GM12891 (cell line): ENCODE measurements around the gene GABRR3.

Experiments
- DNase-seq: peaks from one replicate; pipeline ENCODE4 v3.0.0; 2011; ENCODE audit warnings: low spot score; ENCODE audit not compliant: insufficient read length
- FAIRE-seq: peaks from 2 replicates; lab custom pipeline; 2011; peaks lifted over from hg19 to GRCh38; lab: Jason Lieb, UNC
- PAX5 ChIP-seq: IDR thresholded peaks from 2 replicates; pipeline ENCODE4 v1.6.1; 2011; ENCODE audit warnings: low read length, moderate library complexity, mild to moderate bottlenecking; ENCODE audit not compliant: insufficient read depth, severe bottlenecking
- POLR2A ChIP-seq: IDR thresholded peaks from 2 replicates; pipeline ENCODE4 v1.6.1; 2011; ENCODE audit warnings: low read depth, low read length, control low read depth
- POLR2AphosphoS5 ChIP-seq: IDR thresholded peaks from 2 replicates; pipeline ENCODE4 v1.6.1; 2011; ENCODE audit warnings: low read depth, low read length, control low read depth
- POU2F2 ChIP-seq: IDR thresholded peaks from 2 replicates; pipeline ENCODE4 v1.6.1; 2011; ENCODE audit warnings: low read depth, mild to moderate bottlenecking, control low read depth, low read length, moderate library complexity
- SPI1 ChIP-seq: IDR thresholded peaks from 2 replicates; pipeline ENCODE4 v1.6.1; 2011; ENCODE audit warnings: low read depth, low read length, control low read depth
- TAF1 ChIP-seq: IDR thresholded peaks from 2 replicates; pipeline ENCODE4 v1.6.1; 2011; ENCODE audit warnings: low read depth, low read length, control low read depth

GABRR3 gene

GRCh38 chr3:97974996-97975395 is 60.1 kb downstream of the GABRR3 start:
- peak; percentile 13 for FAIRE-seq
- DNase-seq, result no peak
- no peak for TF ChIP-seq POU2F2
- no peak for TF ChIP-seq SPI1
- TF ChIP-seq POLR2AphosphoS5, result no peak
- no peak for TF ChIP-seq POLR2A
- TF ChIP-seq TAF1, result no peak
- no peak for TF ChIP-seq PAX5

- TF ChIP-seq PAX5 (no peak), POU2F2 (no peak), TAF1 (no peak), SPI1 (no peak), POLR2A (no peak), POLR2AphosphoS5 (no peak)
- FAIRE-seq, result peak; percentile 67
- no peak for DNase-seq
Observed at GRCh38 chr3:97972976-97973375, 62.1 kb downstream of the GABRR3 start.

- FAIRE-seq (peak; percentile 94), DNase-seq (peak; percentile 74)
- TF ChIP-seq SPI1 (no peak), POLR2AphosphoS5 (peak; percentile 42; the same call in 1 of the 2 replicates), PAX5 (no peak), POLR2A (peak; percentile 40), TAF1 (peak; percentile 53), POU2F2 (peak; percentile 14; the same call in 1 of the 2 replicates)
Observed at GRCh38 chr3:97971679-97972567, 63.2 kb downstream of the GABRR3 start, which contains the start of gene RIOX2. Gene RIOX2, minus strand, starts transcription at chr3:97972431. Its CDS starts 4,838 bp downstream, at chr3:97967593.

GRCh38 chr3:97970956-97971620 is 64.0 kb downstream of the GABRR3 start:
- DNase-seq (no peak), FAIRE-seq (peak; percentile 65)
- TF ChIP-seq POLR2A, result no peak
- no peak for TF ChIP-seq TAF1
- TF ChIP-seq SPI1, result no peak
- no peak for TF ChIP-seq POLR2AphosphoS5
- no peak for TF ChIP-seq PAX5
- no peak for TF ChIP-seq POU2F2

GRCh38 chr3:97970156-97970555 is 65.0 kb downstream of the GABRR3 start:
- no peak for DNase-seq

GRCh38 chr3:97969541-97969940 is 65.6 kb downstream of the GABRR3 start:
- FAIRE-seq (no peak), DNase-seq (no peak)
- TF ChIP-seq SPI1 (no peak), POU2F2 (no peak), PAX5 (no peak), TAF1 (no peak), POLR2AphosphoS5 (no peak), POLR2A (no peak)

More at GRCh38 chr3:97970156-97970555, 65.0 kb downstream of the GABRR3 start:
- TF ChIP-seq SPI1, result no peak
- TF ChIP-seq TAF1, result no peak
- TF ChIP-seq POU2F2, result no peak
- TF ChIP-seq POLR2AphosphoS5, result no peak
- TF ChIP-seq PAX5, result no peak
- TF ChIP-seq POLR2A, result no peak
- no peak for FAIRE-seq

- no peak for DNase-seq
- FAIRE-seq, result no peak
- no peak for TF ChIP-seq SPI1
- TF ChIP-seq PAX5, result no peak
- TF ChIP-seq POLR2AphosphoS5, result no peak
Observed at GRCh38 chr3:97968376-97968775, 66.7 kb downstream of the GABRR3 start.

GRCh38 chr3:97967966-97968365 is 67.1 kb downstream of the GABRR3 start:
- TF ChIP-seq POLR2AphosphoS5, result no peak
- no peak for TF ChIP-seq POLR2A
- TF ChIP-seq TAF1, result no peak
- TF ChIP-seq PAX5, result no peak
- no peak for TF ChIP-seq SPI1
- no peak for TF ChIP-seq POU2F2
- FAIRE-seq (no peak), DNase-seq (no peak)

- no peak for DNase-seq
- TF ChIP-seq POLR2AphosphoS5, result no peak
- no peak for TF ChIP-seq SPI1
- TF ChIP-seq POLR2A, result no peak
- no peak for TF ChIP-seq PAX5
- no peak for TF ChIP-seq TAF1
- no peak for TF ChIP-seq POU2F2
Observed at GRCh38 chr3:97960993-97961766, 73.9 kb downstream of the GABRR3 start.

More at GRCh38 chr3:97960993-97961766, 73.9 kb downstream of the GABRR3 start:
- peak; percentile 9 for FAIRE-seq
